HG03469 (cell line): ENCODE data around the gene DCTPP1.

ENCODE experiments used
- ATAC-seq: cut with Tn5 transposase; IDR thresholded peaks from one replicate; pipeline ENCODE4 v1.9.1; 2021; ENCODE audit warnings: mild to moderate bottlenecking, moderate library complexity, moderate number of reproducible peaks; ENCODE audit not compliant: unreplicated experiment

The DCTPP1 gene

DNA sequence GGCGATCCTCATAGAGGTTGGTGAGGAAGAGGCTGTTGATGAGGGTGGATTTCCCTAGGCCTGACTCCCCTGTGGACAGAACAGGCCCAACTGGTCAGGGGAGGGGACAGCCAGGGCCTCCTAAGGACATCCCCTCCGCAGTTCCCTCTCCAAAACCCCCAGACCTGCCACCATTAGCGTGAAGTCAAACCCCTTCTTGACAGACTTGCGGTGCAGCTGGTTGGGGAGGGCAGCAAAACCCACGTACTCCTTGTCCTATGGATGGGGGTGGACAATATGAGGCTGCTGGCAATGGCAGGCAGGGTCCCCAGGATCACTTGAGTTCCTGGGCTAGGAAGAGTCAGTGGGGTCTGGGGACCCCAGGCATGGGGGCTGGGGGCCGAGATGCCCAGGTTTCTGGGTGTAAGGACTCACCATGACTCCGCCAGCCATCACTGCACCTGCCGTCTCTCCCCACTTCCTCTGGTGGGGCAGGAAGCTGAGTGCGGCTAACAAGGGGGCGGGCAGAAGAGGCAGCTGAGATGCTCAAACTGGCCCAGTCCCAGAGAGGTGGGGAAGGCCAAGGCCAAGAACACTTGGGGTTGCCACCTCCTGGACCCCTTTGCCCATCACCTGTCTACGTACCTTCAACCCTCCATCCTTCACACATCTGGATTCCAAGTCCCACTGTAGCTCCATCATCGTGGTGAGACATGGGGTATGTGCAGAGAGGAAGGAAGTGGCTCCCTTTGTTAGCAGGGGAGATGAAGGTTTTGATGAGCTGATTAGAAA lies 47.5 kb downstream of the DCTPP1 start, which contains the start of gene SEPTIN1:
Gene SEPTIN1 (minus strand): TSS at position 451 of the 771 bp plus-strand sequence. CDS start 19 bp downstream, at position 432.
- ATAC-seq = no peak

- ATAC-seq = no peak
Observed at GRCh38 chr16:30381291-30382041, 48.4 kb downstream of the DCTPP1 start.

DNA sequence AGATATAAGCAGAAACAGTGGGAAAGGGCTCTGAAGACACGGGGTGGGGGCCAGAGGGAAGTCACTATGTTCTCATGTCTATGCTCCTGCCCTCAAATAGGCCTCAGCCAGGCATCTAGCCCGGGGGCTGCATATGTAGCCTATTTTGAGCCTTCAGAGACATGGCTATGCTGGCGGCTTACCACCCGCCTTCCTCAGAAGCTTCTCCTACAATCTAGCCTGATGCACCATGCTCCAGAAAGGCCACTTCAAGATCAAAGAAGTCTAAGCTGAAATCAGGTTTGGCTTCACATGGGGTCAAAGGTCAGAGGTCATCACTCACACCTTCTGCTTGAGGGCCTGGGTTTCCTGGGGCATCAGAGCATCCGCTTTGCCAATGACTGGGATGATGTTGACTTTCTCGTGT lies 49.0 kb downstream of the DCTPP1 start:
- no peak for ATAC-seq

- no peak for ATAC-seq
Observed at GRCh38 chr16:30380072-30380802, 49.6 kb downstream of the DCTPP1 start.

DNA sequence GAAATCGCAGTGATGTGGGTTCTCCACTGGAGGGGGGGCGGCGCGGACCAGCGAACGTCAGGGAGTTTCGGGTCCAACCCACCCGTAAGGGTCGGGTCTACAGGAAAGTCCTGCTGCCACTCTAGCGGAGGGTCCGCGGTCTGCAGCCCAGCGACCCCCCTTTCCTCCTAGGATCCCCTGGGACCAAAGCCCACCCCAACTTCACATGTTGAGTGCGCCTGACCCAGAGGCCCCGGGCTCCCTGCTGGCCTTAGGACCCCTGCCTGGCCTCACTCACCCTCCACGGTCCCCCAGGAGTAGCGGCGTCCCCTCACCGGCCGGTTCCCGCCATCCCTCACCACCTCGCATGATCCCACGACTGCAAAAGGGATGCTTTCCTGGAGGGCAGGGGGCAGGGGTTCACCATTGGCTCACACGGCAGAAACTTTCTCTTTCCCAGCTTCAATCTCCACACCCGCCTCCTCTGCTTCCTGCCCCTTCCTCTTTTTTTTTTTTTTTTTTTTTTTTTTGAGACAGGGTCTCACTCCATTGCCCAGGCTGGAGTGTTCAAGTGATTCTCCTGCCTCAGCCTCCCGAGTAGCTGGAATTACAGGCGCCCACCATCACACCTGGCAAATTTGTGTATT lies 50.6 kb downstream of the DCTPP1 start:
- ATAC-seq = no peak

DNA sequence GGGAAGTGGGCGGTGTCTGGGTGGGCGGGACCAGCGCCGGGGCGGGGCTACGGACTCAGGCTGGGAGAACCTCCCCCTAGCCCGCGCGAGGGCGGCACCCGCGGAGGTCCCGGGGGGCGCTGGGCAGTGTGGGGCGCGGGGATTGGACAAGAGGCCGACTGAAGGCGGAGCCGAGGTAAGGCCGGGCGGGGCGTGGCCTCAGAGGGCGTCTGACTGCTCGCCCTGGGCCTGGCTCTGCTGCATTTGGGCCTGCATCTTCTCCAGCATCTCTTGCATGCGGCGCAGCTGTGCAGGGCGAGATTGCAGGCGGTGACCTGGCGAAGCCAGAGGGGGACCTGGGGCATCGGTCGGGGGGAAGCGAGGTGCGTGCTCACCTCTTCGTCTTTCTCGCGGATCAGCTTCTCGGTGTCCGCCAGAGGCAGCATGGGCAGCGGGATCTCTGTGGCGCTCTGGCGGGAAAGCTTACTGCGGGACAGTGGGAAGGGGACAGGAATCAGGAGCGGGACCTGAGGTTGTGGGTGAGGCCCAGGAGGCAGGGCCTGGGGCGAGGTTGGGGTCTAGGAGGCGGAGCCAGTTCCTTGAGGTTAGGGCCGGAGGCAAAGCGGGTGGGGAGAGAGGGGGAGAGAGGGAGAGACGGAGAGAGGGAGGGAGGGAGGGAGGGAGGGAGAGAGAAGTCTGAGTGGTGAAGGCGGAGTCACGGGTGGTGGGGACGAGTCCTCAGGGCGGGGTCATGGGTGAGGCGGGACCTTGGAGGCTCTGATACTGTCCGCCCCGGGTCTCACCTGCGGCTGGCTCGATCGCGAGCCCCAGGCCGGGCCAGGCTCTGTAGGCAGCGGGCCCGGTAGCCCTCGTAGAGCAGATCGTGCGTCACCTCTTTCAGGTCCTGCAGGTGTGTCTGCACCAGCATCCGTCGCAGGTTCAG lies 51.3 kb downstream of the DCTPP1 start:
- peak; percentile 74 for ATAC-seq

DNA sequence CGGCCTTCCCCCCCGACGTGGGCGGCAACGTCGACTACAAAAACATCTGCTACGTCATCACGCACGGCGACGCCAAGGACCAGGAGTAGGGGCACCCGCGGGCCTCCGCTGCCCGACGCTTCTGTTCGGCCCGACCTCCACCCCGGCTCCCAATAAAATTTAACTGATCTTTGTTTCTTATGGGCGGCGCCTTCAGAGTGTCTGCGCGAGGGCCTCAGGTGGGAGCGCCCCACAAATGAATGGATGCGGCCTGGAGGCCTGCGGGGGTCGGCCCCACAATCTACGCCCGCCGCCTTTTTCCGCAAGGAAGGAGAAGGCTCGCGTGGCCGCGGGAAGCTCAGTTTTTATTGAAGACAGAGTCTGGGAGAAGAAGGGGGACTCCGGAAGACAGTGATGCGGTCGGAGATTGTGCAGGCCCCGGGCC lies 52.0 kb downstream of the DCTPP1 start:
- no peak for ATAC-seq

DNA sequence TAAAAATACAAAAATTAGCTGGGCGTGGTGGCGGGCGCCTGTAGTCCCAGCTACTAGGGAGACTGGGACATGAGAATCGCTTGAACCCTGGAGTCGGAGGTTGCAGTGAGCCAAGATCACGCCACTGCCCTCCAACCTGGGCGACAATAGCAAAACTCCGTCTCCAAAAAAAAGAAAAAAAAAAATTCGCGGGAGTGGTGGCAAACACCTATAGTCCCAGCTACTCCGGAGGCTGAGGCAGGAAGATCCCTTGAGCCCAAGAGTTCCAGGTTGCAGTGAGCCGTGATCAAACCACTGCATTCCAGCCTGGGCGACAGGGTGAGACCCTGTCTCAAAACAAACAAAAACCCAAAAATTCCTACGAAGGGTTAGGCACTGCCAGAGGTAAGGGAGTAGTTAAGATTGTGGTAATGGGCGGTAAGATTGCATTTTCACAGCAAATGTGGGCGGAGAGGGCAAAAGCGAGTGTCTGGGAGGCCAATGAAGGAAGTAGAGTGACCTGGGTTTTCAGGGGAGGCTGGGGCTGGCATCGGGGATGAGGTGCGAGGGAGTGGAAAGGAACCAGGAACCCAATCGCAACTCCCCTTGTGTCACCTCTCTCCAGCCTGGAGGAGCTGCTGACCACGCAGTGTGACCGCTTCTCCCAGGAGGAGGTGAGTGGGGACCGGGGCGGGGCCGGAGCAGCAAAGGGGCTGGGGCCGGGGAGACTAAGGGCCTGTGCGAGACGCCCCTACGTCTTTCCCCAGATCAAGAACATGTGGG lies 52.6 kb downstream of the DCTPP1 start:
- no peak for ATAC-seq

DNA sequence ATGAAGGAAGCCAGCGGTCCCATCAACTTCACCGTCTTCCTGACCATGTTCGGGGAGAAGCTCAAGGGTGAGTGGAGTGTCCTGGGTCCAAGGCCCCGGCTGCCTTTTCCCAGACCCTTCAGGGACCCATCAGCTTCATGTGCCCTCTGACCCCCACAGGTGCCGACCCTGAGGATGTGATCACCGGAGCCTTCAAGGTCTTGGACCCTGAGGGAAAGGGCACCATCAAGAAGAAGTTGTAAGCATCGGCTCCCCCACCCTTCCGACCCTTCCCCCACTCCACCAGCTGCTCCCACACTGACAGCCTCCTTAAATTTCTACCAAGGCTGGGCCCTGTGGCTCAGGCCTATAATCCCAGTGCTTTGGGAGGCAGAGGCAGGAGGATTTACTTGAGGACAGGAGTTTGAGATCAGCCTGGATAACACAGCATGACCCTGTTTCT lies 53.3 kb downstream of the DCTPP1 start:
- no peak for ATAC-seq

GRCh38 chr16:30375864-30376263 lies 54.0 kb downstream of the DCTPP1 start:
- ATAC-seq = no peak

GRCh38 chr16:30374538-30374937 lies 55.3 kb downstream of the DCTPP1 start, which contains the start of gene MYL11:
TSS of gene MYL11 (plus strand) at chr16:30374802. CDS start at chr16:30374858, 56 bp downstream.
- ATAC-seq = no peak
